ENCODE data around the gene ERN1.

ERN1 gene

DNA sequence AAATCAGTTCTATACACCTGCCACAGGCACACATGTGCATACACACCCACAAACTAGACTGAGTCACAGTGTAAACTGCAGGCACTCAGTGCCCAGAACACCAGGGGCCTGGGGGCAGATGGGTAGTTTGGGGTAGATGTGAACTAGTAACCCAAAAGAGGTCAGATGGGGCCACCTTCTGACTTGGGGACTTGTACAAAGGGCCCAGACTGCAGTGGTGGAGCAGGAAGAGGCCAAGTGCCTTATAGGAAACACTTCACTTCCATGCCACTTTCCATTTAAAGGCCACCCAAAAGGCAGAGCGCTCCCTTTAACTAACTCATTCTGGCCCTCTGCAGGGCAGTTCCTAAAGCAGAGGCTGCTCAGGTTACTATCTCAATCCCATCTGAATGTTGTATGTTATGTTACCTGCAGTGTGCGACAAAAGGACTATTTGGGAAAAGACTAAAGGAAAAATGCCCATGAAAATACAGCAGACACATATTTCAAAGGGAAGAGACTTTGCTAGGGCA is 27.8 kb upstream of the ERN1 start:
- DNase-seq, result no peak

DNA sequence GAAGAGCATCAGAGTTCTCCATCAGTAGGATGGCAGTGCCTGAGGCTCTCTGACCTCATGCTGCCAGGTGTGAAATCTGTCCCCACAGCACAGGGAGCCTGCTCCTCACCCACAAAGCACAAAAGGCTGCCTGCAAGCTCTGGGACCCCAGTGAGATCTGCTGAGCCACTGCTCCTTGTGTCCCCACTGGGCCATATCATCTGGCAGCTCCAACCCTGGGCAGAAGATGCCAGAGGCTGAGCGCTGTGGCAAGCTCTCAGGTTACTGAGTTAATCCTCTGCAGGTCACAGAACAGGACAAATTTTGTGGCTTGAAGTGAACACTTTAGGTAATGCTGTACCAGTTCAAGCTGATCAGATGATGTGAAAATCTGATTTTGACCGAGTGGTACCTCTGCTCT is 26.7 kb upstream of the ERN1 start:
- DNase-seq, result no peak

DNA sequence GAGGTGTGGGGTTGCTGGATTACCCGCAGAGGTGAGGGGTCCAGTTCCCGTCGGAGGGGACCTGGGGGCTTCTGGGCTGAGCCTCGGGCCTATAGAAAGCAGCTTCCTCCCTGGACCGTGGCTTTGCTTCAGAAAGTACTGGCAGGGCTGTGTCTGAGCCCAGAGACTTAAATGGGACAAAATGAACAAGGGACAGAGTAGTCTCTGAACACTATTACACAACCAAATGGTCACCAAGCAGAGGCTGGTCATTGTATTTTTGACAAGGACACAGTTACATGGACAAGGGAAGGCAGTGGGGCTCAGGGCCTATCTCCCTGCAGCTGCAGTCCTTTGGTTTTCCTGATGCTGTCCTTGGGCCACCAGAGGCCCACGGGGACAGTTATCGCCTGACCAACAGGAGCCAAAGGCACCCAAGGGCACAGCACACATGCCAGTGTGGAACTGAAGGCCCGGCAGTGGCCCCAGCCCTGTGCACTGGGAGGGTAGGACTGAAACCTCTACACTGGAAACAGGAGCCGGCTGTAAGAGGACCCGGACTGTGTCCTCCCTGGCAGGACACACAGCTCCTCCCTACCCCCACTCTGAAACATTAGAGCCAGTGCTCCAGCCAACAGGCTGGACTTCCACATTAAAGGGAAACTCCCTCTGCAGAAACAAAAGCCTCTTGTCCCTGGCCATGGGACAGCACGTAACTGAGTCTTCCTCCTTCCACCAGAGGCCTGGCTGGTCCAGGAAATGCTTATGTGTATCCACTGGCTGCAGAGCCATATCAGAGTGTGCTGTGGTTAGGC is 26.0 kb upstream of the ERN1 start:
- no peak for DNase-seq

DNA sequence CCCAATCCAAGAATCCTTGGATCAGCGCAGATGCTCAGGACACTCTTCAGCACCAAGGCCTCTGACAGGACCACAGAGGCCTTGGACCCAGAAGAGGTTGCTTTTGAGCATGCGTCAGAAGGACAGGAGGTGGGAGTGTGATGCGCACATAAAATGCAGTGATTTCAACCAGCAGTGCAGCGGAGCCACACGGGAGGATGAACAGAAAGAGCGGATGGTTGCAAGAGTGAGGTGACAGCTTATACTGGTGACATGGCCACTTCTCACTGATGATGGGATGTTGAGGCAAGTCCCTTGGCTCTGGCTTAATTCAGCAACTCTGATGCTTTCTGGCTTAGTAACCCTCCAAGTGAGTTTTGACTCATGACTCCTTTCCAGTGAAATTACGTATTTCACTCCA is 25.2 kb upstream of the ERN1 start:
- no peak for DNase-seq

DNA sequence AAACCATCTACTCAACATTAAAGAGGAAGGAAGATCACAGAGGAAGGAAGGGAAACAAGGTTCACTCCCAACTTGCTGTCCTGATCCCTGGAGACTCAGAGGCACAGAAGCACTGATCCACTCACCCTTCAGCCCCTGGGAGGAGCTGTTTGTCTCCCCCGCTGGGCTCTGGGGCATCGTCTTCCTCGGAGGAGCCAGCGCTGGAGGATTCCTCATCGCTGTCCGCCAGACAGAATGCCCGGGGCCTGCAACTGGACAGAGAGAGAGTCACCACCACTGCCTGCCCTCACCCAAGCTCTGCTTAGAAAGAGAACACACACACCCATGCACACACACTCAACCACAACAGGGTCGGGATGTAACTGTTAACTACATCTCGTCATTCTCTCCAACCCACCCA is 24.8 kb upstream of the ERN1 start:
- no peak for DNase-seq

DNA sequence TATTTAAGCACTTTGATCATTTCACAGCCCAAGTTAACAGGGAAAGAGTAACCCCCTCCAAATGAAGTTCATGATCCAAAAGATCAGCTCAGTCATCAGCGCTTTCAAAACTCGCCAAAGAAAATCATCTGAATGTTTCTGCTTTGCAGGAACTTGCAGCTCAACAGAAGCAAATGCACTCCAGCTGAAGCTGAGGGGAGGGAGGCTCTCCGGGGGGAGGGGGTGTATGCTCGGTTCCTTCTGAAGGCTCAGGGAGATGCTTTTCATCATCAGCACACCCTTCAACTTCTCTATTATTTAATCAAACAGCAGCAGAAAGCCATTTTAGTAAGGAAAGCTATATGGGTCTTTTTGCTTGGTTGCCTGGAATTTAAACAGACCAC is 24.4 kb upstream of the ERN1 start:
- DNase-seq, result no peak

DNA sequence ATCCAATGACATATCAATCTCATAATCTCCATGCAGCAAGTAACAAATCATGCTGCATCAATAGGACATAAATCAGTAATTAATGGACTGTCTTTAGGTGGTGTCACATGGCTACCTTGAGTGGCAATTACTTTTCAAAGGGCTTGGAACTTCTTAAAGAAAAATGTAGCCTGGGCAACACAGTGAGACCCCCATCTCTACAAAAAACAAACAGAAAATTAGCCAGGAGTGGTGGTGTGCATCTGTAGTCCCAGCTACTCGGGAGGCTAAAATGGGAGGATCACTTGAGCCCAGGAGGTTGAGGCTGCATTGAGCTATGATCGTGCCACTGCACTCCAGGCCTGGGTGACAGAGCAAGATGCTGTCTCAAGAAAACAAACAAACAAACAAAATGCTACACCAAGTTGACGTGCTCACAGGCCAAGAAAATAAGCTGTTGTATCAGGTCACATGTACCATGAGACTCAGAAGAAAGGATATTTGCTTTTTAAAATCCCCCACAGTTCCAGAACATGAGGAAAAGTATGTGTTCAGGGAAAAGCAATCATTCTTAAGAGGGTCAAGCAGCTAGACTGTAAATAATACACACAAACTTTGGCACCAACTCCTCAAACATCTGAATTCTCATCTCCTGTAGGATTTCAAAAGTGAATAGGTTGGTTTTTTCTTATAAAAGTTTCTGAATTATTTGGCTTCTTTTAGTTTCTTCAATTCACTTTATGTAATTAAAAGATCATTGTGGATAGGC is 23.8 kb upstream of the ERN1 start:
- no peak for DNase-seq

DNA sequence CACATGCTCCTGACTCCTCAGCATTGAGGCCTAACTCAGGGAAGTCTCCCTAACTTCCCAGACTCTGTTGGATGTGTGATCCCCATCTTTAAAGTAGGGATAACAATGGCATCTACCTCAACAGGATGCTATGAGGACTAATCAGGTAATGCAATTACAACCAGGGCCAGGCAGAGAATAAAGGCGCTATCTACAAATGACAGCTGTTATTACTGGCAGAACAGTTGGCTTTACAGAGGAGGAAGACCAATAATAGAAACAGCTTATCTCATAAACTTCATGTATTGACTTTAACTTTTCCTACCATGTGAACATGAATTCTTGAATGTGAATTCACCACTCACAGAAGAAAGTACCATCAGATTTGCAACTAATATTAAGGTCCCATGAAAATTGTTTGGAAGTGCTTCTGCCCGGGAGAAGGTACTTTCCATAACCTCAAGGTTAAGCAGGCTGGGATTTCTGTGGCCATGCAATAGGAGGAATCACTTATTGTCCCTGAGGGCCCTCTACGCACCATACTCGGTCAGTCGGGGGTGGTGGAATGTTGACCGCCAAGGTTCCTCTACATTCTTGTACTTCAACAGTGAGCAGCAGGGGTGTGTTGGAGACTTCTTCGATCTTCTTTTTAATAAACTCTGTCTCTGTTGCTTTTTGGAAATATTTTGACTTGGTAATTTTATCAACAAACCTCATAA is 22.6 kb upstream of the ERN1 start:
- no peak for DNase-seq

DNA sequence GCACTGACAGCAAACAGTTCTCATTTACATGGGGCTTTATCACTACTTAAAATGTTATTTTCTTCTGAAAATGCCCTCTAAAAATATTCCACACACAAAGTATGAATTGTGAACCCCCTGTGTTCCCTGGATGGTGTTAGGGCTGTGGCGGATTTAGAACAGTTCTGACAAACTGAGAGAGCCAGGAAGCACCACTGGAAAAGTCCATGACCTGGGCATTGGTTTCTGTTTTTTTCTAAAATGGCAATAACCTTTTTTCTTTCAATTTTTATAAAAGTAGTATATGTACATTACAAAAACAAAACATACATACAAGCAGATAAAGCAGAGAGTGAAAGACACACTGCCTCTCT is 21.0 kb upstream of the ERN1 start:
- no peak for DNase-seq

DNA sequence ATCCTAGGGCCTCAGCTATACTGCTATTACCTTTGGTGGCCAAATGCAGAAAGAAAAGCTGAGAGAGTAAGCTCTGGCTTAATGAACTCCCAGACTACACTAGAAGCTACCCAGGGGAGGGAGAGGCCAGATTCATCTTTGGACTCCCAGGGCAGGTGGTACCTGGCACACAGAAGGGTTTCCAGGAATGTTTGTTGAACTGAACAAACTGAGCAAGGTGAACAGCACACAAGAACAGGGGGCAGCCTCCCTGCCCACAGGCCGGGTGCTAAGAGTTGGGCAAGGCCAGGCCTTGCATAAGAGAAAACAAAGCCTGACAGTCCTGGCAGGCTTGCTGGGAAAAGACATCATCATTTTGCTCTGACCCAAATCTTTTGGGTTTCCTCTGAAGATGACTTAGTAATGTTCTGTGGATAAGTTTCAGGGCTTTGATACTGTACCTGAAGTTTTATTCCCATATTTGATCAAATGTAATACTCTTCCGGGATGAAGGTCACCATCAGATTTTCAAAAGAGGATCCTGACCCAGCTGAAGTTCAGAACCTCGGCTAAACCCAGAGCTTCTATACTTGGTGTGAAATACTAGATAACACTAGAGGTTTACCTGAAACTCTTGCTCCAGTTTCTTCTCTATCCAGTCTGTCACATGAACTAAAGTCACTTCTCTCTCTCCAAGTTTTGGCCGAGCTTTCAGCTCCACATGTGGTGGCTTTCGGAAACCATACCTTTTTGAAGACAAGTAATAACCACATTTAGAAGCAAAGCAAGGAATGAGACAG is 20.5 kb upstream of the ERN1 start:
- peak; percentile 23 to 32 for DNase-seq

DNA sequence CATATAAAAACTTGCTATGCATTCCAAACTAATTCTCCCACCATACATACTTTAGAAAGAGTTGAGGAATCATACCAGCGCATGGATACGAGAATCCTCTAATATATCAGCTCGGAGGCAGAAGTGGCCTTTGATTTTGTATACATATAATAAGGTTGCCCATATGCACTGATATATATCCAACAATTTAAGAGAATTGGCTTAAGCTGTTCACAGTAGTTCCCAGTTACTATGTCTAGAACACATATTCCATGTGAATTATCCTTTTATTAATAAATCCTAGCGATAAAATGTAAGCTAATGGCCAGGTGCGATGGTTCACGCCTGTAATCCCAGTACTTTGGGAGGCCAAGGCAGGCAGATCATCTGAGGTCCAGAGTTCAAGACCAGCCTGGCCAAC is 19.3 kb upstream of the ERN1 start:
- no peak for DNase-seq

DNA sequence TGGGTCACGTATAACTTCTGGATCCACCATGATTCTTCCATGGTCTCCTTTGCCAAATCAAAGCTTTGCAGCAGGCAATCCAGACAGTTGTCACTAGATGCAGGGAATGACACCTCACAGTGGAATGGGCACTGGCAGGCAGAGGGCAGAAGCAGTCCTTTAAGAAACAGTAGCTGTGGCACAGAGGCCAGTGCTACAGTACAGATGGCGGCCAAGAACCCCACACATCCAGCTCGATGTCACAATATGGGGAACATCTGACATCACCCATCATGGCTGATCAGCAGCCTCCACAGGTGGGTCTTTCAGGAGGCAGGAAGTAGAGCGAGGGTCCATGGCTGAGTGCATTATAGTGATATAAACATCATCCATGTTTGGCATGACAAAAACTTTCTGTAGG is 18.8 kb upstream of the ERN1 start:
- peak in 1 of 2 experiments; percentile 14 for DNase-seq

DNA sequence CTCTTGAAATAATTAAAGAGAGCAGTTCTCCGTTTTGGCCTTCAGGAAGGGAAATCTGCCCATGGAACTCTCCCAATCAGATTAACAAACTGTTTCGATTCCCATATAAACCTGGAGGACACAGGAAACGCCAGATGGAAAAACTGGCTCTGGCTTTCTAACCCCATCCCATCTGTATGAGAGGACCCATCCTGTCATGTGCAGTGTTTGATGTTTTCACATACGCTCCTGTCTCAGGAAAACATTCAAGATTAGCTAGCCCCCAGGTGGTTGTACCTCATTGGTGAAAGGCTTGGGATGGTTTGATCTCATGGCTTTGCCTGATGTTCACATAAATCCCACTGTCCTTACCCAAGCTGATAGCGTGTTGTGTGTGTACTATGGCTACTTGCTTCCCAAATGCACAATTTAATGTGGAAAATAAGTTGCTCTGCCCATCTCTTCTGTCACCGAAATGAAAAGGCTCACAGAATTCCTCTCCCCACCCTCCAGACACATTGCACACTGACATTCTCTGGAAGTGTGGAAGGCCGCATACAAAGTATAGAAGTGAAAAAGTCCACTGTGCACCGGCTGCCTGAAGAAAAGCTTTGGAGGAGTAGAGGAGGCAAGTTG is 18.2 kb upstream of the ERN1 start:
- DNase-seq, result no peak

DNA sequence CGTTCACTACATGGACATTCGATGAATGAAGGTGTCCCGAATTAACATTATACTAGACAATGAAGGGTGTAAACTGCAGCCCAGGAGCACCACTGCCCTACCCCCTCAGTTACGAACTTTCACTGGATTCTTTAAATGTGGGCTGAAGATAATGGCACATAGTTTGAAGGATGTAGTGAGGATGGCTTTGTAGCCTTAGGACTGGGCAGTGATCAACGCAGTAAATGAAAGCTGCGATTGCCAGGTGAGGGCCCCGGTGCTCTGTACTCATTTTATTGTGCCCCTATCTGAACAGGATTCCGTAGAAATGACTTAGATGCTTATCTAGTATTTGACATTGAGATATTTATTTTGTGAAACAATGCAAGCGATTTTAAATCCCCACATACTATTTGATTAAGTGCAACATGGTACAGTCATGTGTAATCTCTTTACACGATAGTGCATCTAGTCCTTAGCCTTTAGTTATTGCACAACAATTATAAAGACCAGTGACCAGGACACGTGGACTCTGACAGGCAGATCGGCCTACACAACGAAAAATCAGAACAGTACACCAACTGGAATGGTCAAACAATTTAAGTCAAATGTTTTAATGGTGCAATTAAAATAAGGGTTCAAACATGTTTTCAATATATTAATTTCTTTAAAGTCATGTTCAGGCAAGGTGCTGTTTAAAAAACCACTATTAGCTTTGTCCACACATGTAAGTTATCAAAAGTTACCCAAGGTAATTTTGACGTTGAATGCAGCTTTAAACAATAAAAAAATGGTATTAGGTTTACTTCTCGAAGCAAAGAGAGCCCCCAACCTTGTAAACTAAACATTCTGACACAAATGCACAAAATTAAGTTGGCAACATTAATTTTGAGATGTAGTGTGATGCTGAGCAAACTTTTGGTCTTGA is 17.4 kb upstream of the ERN1 start:
- no peak for DNase-seq

DNA sequence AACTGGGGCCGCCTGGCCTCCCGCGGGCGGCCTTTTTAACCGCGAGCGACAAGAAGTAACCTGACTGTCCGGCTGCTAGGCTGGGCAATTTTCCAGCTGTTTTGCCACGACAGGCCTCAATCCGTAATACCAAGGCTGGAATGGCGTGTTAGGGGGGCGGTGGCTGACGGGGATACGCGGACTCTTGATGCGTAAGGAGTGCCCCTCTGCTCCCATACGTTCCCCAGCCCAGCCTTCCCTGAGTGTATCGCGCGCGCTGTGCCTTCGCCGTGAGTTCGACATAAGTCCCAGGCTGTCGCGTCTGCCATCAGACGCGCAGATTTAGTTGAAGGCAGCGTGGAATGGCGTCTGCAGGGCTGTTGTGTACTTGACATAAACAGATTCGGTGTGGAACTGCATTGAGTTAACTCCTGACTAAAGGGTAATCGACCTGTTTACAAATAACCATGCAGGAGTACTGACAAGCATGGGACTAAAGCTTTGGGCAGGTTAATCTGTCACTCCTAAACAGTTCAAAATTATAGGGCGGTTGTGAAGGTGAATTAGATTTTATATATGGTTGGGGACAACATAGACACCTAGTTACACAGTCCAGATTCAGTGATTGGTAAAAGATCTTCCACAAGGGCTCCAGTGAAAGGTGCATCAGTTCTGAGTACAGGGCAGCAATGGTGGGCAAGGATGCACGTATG is 16.6 kb upstream of the ERN1 start:
- DNase-seq, result peak; percentile 36 to 54

DNA sequence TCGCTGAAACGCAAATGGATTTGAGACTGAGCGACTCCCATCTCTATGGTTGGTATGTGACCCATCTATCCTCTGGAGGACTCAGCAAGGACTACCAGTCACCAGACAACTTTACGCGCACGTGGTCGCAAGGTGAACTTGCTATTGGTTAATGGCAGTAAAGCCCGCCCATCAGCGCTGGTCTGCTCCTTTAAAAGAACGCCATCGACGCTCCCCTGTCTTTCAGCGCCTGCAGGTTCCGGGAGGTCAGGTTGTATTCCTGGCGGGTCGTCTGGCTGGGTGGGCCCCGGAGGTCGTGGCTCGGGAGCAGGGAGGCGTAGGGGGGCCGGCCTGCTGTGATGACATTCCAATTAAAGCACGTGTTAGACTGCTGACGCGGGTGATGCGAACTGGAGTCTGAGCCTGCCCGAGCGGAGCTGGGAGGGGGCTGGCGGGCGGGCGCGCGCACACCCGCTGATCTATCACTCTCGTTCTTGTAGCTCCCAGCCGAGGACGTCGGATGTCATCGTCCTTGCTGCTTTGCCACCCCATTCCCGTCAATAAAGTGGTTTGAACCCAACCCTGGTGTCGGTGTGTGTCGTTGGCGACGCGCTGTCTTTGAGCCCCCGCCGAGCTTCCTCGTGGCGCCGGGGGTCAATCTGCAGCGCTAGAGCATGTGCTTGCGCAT is 15.9 kb upstream of the ERN1 start:
- DNase-seq, result peak; percentile 99

DNA sequence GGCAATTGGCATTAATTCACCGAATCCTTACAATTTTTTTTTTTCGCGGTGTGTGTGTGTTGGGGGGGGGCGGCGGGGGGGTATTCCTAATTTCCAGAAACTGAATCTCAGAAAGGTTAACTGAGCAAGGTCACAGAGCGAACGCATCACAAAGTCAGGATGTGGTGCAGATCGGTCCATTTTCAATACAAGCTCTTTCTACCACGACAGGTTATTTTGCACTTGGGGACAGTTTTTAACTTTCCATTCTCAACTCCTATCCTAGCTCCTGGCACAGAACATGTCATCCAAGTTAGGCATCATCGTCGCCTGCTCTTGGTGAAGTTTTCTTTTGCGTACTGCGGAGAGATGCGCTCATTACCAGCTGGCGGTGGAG is 15.4 kb upstream of the ERN1 start:
- no peak for DNase-seq

DNA sequence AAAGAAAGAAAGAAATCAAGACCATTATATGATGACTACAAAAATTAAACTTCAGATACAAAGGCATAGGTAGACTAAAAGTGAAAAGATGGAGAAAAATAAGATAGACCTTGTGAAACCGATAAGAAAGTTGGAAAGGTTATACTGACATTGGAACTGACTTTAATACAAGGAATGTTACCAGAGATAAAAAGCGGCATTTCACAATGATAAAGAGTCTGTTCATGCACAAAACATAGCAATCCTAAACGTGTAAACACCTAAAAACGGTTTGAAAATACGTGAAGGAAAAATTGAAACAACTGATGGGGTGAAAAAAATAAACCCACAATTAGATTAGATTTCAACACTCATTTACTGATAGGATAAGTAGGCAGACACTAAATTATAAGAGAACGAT is 9.6 kb upstream of the ERN1 start:
- DNase-seq, result no peak

DNA sequence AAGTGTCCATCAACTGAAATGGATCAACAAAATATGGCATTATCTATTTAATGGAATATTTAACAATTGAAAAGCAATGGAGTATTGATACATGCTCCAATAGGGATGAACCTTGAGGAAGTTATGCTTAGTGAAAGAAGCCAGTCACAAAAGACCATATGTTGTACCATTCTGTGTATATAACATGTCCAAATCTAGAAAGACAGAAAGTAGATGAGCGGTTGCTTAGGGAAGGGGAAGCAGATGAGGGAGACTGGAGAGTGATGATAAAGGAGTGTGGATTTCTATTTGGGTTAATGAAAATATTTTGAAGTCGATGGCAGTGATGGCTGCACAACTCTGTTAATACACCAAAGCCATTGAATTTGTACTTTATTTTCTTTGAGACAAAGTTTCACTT is 8.5 kb upstream of the ERN1 start:
- no peak for DNase-seq

DNA sequence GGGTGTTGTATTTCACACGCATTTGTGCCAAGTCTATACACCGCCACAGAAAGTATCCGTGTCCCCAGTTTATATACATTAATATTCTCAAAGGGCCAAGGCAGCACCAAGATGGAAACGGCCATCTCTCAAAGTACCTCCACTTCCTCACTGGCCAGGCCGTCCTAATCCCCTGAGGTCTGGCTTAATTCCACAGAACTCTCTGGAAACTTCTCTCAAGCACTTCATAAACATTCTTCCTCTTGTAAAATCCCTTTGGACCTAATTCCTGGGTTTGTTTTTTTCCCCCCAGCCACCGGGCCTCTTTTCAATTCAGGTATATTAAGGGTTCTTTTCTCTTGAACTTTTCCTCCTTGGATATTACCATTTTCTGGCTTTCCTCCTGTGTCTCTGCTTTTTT is 5.1 kb upstream of the ERN1 start:
- DNase-seq, result no peak

Data from AML-193 (cell line).